Lower leg skin (tissue), 4 donors: ENCODE results near the gene SESN1. TPM values are rescaled to one million over a fixed set of nuclear protein-coding genes. Genes with fewer than 3 reads are reported as not detected.

Experiments
- DNase-seq, 2 donors: peaks; one replicate each; pipeline ENCODE4 v3.0.0-alpha.2; 2019; ENCODE audit warnings: low spot score in 2 of 2
- H3K4me3 ChIP-seq: fragments of 200-600 bp; sonication (generic); 2 replicates; pipeline ENCODE4 v1.5.1; 2017; ENCODE audit warnings: mild to moderate bottlenecking, low read depth; ENCODE audit not compliant: poor library complexity, severe bottlenecking
- CTCF ChIP-seq, 3 donors: fragments of 450-650 bp; IDR thresholded peaks; one replicate each; pipeline ENCODE4 v1.5.1; 2016; ENCODE audit warnings: antibody characterized with exemption in 3 of 3, mild to moderate bottlenecking in 3 of 3, moderate library complexity in 2 of 3
- POLR2A ChIP-seq, 2 donors: fragments of 450-650 bp; IDR thresholded peaks; one replicate each; pipeline ENCODE4 v1.6.1; 2016 to 2017; ENCODE audit warnings: antibody characterized with exemption in 2 of 2, mild to moderate bottlenecking in 1 of 2, moderate library complexity in 1 of 2
- WGBS, 2 donors: methylation state at CpG; one replicate each; pipeline ENCODE4 v1.1.5; 2018; 5-methylcytosine and 5-hydroxymethylcytosine counted together
- intact Hi-C: fragments of 100-400 bp; cut with DNase I; formaldehyde crosslinking; loops from one replicate; pipeline ENCODE4 v1.15.0; 2023; ENCODE audit warnings: low total_unique reads
- total RNA-seq, 4 donors: library from RNA; depleted of rRNA; stranded (reverse); fragments of >200 nt; gene quantifications; one replicate each; pipeline ENCODE4 v1.1.0, GENCODE V29; 2016

SESN1 gene
- total RNA-seq, 4 donors from 2014 or later: 47.9 to 165 (median 110) TPM

DNA sequence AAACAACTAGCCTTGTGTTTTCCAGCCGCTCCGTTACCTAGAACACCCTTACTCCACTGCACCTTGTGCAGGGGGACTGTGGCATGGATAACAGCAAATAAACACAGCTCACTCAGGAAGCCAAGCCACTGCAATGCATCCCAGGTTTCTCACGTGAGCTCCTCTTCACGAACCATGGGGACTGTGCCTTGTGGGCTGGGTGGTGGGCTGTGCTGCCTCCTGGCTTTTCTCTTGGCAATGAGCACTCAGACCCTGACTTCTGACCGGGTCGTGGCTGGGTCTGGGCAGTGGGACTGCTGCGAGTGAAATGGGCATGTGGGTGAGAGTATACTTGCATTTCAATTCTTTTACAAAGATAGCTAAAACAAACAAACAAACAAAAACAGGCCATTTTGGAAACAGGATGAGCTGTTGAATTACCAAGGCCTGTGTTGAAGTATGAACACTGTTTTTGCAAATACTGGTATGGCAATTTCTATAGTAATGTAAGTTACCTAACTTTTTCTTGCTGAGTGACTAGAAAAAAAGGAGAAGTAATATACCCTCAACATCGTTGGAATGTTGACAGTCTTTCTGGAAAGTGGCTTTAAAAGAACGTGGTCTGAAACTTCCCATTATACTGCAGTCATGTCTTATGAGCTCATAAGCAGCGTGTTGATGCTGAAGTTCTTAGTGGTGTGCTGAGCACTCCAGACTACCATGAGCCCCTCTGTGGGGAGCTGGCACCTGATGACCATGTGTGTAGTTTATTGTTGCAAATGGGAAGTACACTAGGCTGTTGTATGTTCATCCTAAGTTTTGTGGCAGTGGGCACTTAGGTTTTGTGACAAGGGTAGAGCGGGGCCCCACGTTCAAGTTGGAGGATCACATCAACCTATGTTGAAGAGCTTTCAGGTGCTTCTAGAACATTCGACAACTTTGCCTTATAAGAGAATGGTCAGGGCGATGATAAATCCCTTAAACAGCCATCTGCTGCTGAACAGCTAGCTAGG, 126.0 kb downstream of the SESN1 start:
- WGBS, 2 donors: 80 to 88% methylated on average over 14 of the region's 14 CpGs
- H3K4me3 ChIP-seq: no peak overlapping the region
- DNase-seq: no peak
- TF ChIP-seq POLR2A (IDR thresholded peaks at IDR 0.05): no peak
- no peak for TF ChIP-seq CTCF (IDR thresholded peaks at IDR 0.05)
- intact Hi-C loops: no loop called here

DNA sequence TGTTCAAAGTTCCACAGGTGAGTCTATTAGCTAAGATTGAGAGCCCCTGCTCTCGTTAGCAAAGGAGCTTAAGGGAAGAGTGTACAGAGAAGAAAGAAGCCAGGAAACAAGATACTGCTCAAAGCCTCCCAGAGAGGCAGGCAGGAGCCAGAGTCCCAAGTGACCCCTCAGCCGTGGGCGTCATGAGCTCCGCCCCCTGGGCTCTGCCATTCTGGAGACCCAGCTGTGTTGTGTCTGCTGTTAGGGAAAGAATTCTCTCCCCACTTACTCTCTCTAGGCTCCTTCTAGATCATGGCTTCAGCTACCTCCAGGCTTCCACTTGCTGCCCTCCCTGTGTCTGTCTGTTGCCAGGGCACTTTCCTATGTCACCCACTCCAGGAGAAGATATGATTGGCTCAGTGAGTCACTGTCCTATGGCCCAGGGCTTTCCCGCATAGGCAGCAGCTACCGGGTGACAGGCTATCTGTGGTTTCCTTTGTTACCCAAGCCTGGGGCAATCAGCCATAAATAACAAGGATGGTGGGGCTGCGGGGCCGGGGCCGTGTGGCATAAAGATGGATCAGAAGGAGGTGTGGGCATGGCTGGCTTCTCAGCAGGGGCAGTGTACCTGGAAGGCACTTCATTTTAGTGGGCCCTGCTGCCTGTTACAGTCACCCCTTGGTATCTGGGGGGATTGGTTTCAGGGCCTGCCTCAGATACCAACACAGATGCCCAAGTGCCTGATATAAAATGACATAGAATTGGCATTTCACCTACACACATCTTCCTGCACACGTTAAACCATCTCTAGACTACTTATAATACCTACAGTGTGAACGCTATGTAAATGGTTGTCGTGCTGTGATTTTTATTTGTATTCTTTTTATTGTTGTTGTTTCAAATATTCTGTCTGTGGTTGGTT, 127.5 kb downstream of the SESN1 start:
- 62 to 81% methylated on average over 12 of the region's 12 CpGs for WGBS, 2 donors
- no peak overlapping the region for H3K4me3 ChIP-seq
- DNase-seq: no peak

DNA sequence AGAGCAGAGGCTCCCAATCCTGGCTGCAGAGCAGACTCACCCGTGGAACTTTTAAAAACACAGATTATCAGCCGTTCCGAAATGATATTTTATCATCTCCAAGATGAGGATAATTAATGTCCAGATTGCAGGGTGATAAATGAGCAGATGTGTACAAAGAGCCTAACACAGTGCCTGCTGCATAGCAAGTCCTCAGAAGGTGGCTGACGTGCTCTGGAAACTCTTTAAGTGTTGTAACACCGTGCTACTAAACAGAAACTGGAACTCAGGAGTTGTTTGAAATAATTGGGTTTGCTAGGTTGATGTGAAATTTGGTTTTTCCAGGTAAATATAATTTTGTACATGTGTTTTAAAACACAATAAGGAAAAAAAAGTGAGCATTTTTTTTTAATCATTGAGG, 128.4 kb downstream of the SESN1 start:
- no peak for DNase-seq
- intact Hi-C loops: no loop called here
- H3K4me3 ChIP-seq: no peak overlapping the region
- 95 to 96% methylated on average over 5 of the region's 5 CpGs for WGBS, 2 donors
- no peak for TF ChIP-seq CTCF (IDR thresholded peaks at IDR 0.05)

More for the DNA sequence above, 127.5 kb downstream of the SESN1 start:
- intact Hi-C loops: no loop called here
- TF ChIP-seq CTCF (IDR thresholded peaks at IDR 0.05) (no peak), POLR2A (IDR thresholded peaks at IDR 0.05) (no peak)

GRCh38 chr6:108961985-108962384, 132.7 kb downstream of the SESN1 start:
- no peak for TF ChIP-seq POLR2A (IDR thresholded peaks at IDR 0.05)
- no peak for TF ChIP-seq CTCF (IDR thresholded peaks at IDR 0.05)
- H3K4me3 ChIP-seq: no peak overlapping the region
- DNase-seq: no peak
- intact Hi-C loops: no loop called here
- 73 to 74% methylated on average over 6 of the region's 6 CpGs for WGBS, 2 donors

- TF ChIP-seq POLR2A (IDR thresholded peaks at IDR 0.05) (no peak), CTCF (IDR thresholded peaks at IDR 0.05) (no peak)
- no peak for DNase-seq
- no peak overlapping the region for H3K4me3 ChIP-seq
- intact Hi-C loops: no loop called here
- WGBS, 2 donors: 97 to 98% methylated on average over 14 of the region's 14 CpGs
These were observed 133.6 kb downstream of the SESN1 start for GRCh38 chr6:108961077-108961476.
